ENCODE measurements around the gene DESI1. TPM values are rescaled to one million over a fixed set of nuclear protein-coding genes. Genes with fewer than 3 reads are reported as not detected.
"Not testable (repeated sequence)": the region's sequence is repeated elsewhere in the genome, so short reads cannot be mapped to it uniquely, and the experiment has no call there.

The DESI1 gene
- total RNA-seq, 1 donor from 2014 or later: 26.1 TPM

- TF ChIP-seq, protein P1, sequence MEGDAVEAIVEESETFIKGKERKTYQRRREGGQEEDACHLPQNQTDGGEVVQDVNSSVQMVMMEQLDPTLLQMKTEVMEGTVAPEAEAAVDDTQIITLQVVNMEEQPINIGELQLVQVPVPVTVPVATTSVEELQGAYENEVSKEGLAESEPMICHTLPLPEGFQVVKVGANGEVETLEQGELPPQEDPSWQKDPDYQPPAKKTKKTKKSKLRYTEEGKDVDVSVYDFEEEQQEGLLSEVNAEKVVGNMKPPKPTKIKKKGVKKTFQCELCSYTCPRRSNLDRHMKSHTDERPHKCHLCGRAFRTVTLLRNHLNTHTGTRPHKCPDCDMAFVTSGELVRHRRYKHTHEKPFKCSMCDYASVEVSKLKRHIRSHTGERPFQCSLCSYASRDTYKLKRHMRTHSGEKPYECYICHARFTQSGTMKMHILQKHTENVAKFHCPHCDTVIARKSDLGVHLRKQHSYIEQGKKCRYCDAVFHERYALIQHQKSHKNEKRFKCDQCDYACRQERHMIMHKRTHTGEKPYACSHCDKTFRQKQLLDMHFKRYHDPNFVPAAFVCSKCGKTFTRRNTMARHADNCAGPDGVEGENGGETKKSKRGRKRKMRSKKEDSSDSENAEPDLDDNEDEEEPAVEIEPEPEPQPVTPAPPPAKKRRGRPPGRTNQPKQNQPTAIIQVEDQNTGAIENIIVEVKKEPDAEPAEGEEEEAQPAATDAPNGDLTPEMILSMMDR (IDR thresholded peaks at IDR 0.05): no peak
- no peak overlapping the region for H3K4me3 ChIP-seq
- no peak overlapping the region for H3K27ac ChIP-seq
- intact Hi-C loops (cut with DNase I): no loop called here
- no peaks in the 10 kb centered on the region for H3K27me3 ChIP-seq (ENCODE audit: low read depth)
- no peaks in the 10 kb centered on the region for H3K9me3 ChIP-seq
- DNase-seq (no peak), ATAC-seq (no peak)
- H3K4me1 ChIP-seq: peaks cover 5% of the 10 kb centered on the region
- H3K36me3 ChIP-seq: no peaks in the 10 kb centered on the region
Observed at GRCh38 chr22:41562461-41562860, 58.4 kb downstream of the DESI1 start.

- H3K4me1 ChIP-seq: peaks cover 12% of the 10 kb centered on the region
- H3K27ac ChIP-seq: no peak overlapping the region
- DNase-seq (no peak), ATAC-seq (no peak)
- no peaks in the 10 kb centered on the region for H3K9me3 ChIP-seq
- H3K27me3 ChIP-seq (ENCODE audit: low read depth): no peaks in the 10 kb centered on the region
- intact Hi-C loops (cut with DNase I): no loop called here
- no peaks in the 10 kb centered on the region for H3K36me3 ChIP-seq
- H3K4me3 ChIP-seq: peak overlapping the region; percentile 43
- TF ChIP-seq, protein P1 (IDR thresholded peaks at IDR 0.05): no peak
Observed at GRCh38 chr22:41561788-41562187, 59.1 kb downstream of the DESI1 start.

DNA sequence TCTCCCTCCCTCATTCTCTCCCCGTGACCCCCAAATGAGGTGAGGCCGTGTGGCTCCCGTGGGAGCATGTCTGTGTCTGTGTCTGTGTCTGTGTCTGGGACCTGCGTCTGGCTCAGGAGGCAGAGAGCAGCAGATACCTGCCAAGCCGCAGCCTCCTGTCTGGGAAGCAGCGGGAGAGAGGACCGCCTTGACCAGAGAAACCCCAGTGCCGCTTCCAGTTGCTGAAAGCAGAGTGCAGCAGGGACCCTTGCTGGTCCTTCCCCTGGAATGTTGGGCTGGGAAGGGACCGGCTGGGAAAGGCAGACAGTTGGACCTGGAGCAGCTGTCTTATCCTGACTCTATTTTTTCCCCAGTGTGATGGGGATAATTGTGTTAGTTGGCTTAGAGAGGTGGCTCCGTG, 59.5 kb downstream of the DESI1 start:
- peaks cover 16% of the 10 kb centered on the region for H3K4me1 ChIP-seq
- H3K4me3 ChIP-seq: peak overlapping the region; percentile 43
- no peaks in the 10 kb centered on the region for H3K27me3 ChIP-seq (ENCODE audit: low read depth)
- TF ChIP-seq, protein P1 (IDR thresholded peaks at IDR 0.05): no peak
- ATAC-seq (no peak), DNase-seq (no peak)
- intact Hi-C loops (cut with DNase I): no loop called here
- no peaks in the 10 kb centered on the region for H3K9me3 ChIP-seq
- H3K36me3 ChIP-seq: no peaks in the 10 kb centered on the region
- H3K27ac ChIP-seq: peak overlapping the region; percentile 60

DNA sequence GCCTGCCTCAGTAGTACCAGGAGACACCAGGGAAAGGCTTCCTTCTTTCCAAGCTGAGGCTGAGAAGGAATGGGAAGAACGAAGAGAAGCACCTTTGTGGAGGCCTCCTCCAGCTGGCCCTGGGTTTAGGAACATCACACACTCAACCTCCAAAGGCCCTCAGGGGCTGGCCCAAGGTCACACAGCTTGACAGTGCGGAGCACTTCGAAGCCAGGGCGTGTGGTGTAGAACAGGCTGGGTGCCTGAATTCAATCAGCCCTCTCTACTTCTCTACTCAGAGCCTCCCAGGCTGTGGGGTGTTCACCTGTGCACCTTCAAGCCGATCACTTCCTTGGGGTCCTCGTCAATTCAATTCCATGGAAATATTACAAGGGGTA, 60.8 kb downstream of the DESI1 start:
- DNase-seq: no peak
- TF ChIP-seq, protein P1 (IDR thresholded peaks at IDR 0.05): no peak
- Histone ChIP-seq H3K27ac (peak overlapping the region; percentile 60), H3K27me3 (ENCODE audit: low read depth) (no peaks in the 10 kb centered on the region), H3K4me1 (peaks cover 24% of the 10 kb centered on the region), H3K36me3 (no peaks in the 10 kb centered on the region), H3K4me3 (peak overlapping the region; percentile 43), H3K9me3 (no peaks in the 10 kb centered on the region)
- no peak for ATAC-seq
- intact Hi-C loops (cut with DNase I): no loop called here

DNA sequence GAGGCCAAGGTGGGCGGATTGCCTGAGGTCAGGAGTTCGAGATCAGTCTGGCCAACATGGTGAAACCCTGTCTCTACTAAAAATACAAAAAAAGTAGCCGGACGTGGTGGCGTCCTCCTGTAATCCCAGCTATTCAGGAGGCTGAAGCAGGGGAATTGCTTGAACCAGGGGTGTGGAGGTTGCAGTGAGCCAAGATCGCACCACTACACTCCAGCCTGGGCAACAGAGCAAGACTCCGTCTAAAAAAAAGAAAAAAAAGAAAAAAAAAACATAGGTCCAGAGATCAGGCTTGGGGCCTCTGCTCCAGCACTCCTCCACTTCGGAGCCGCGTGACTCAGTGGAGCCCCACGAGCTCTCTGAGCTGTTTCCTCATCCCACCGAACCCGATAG, 62.6 kb downstream of the DESI1 start:
- peak overlapping the region; percentile 68 for H3K27ac ChIP-seq
- H3K27me3 ChIP-seq (ENCODE audit: low read depth); H3K9me3 ChIP-seq; DNase-seq; H3K36me3 ChIP-seq; H3K4me3 ChIP-seq; ATAC-seq; intact Hi-C loops (cut with DNase I): not testable (repeated sequence)
- peaks cover 25% of the 10 kb centered on the region for H3K4me1 ChIP-seq

GRCh38 chr22:41557401-41558240, 63.2 kb downstream of the DESI1 start:
- TF ChIP-seq, protein P1 (IDR thresholded peaks at IDR 0.05): no peak
- H3K27me3 ChIP-seq (ENCODE audit: low read depth): no peaks in the 10 kb centered on the region
- peak; percentile 75 for DNase-seq
- peaks cover 25% of the 10 kb centered on the region for H3K4me1 ChIP-seq
- ATAC-seq: peak; percentile 83 to 84
- H3K36me3 ChIP-seq: no peaks in the 10 kb centered on the region
- intact Hi-C loops (cut with DNase I): no loop called here
- H3K9me3 ChIP-seq: no peaks in the 10 kb centered on the region
- H3K27ac ChIP-seq: peak overlapping the region; percentile 68
- no peak overlapping the region for H3K4me3 ChIP-seq
